KMS-11 (cell line): ENCODE measurements around the gene C13orf46.

ENCODE experiments used
- H2AFZ ChIP-seq: fragments of 200-600 bp; sonication (generic); 2 replicates; pipeline ENCODE4 v1.6.1; 2016; ENCODE audit warnings: antibody characterized with exemption, mixed run types, low read depth
- H3K27ac ChIP-seq: fragments of 200-600 bp; sonication (generic); 2 replicates; pipeline ENCODE4 v1.6.1; 2016; ENCODE audit warnings: mild to moderate bottlenecking, mixed run types
- H3K27me3 ChIP-seq: fragments of 200-600 bp; sonication (generic); 2 replicates; pipeline ENCODE4 v1.6.1; 2017; ENCODE audit warnings: mild to moderate bottlenecking, low read depth, mixed run types, moderate library complexity; ENCODE audit not compliant: insufficient read depth
- H3K36me3 ChIP-seq: fragments of 200-600 bp; sonication (generic); 2 replicates; pipeline ENCODE4 v1.6.1; 2017; ENCODE audit warnings: mild to moderate bottlenecking, mixed run types; ENCODE audit not compliant: insufficient read depth
- H3K4me1 ChIP-seq: fragments of 200-600 bp; sonication (generic); 2 replicates; pipeline ENCODE4 v1.6.1; 2016; ENCODE audit warnings: mild to moderate bottlenecking, low read depth, mixed run types; ENCODE audit not compliant: poor library complexity, severe bottlenecking
- H3K4me2 ChIP-seq: fragments of 200-600 bp; sonication (generic); 2 replicates; pipeline ENCODE4 v1.7.0; 2016; ENCODE audit warnings: mild to moderate bottlenecking, mixed run types
- H3K4me3 ChIP-seq: fragments of 200-600 bp; sonication (generic); IDR thresholded peaks from 2 replicates; pipeline ENCODE4 v1.6.1; 2017; ENCODE audit warnings: low read depth, low read length, mixed read lengths; ENCODE audit not compliant: insufficient read depth
- H3K79me2 ChIP-seq: fragments of 200-600 bp; sonication (generic); 2 replicates; pipeline ENCODE4 v1.6.1; 2016; ENCODE audit warnings: low read depth, mixed run types; ENCODE audit not compliant: insufficient read depth
- H3K9ac ChIP-seq: fragments of 200-600 bp; sonication (generic); 2 replicates; pipeline ENCODE4 v1.6.1; 2016; ENCODE audit warnings: mild to moderate bottlenecking, mixed run types
- H4K20me1 ChIP-seq: fragments of 200-600 bp; sonication (generic); 2 replicates; pipeline ENCODE4 v1.6.1; 2016; ENCODE audit warnings: mild to moderate bottlenecking, mixed run types; ENCODE audit not compliant: insufficient read depth
- CTCF ChIP-seq: fragments of 200-600 bp; sonication (generic); conservative IDR thresholded peaks from 2 replicates; pipeline ENCODE4 v1.6.1; 2017; ENCODE audit warnings: low read depth, mild to moderate bottlenecking, antibody characterized with exemption, low read length, moderate library complexity, mixed read lengths

C13orf46 gene

GRCh38 chr13:113942591-113943103 is 31.2 kb downstream of the C13orf46 start:
- Histone ChIP-seq H2AFZ (no peak overlapping the region), H3K4me1 (no peaks in the 10 kb centered on the region)
- no peak for TF ChIP-seq CTCF

GRCh38 chr13:113941571-113942191 is 32.2 kb downstream of the C13orf46 start:
- no peak overlapping the region for H2AFZ ChIP-seq
- peaks cover 12% of the 10 kb centered on the region; the same call in 1 of the 2 replicates for H3K27me3 ChIP-seq
- no peak overlapping the region for H3K9ac ChIP-seq
- H3K4me1 ChIP-seq: no peaks in the 10 kb centered on the region
- no peak overlapping the region for H3K4me2 ChIP-seq
- H3K79me2 ChIP-seq: no peaks in the 10 kb centered on the region
- no peaks in the 10 kb centered on the region for H3K36me3 ChIP-seq
- no peak overlapping the region for H3K27ac ChIP-seq
- no peaks in the 10 kb centered on the region for H4K20me1 ChIP-seq
- no peak for TF ChIP-seq CTCF
- no peak overlapping the region for H3K4me3 ChIP-seq

More at GRCh38 chr13:113942591-113943103, 31.2 kb downstream of the C13orf46 start:
- no peak overlapping the region for H3K4me3 ChIP-seq
- H3K4me2 ChIP-seq: no peak overlapping the region
- H4K20me1 ChIP-seq: no peaks in the 10 kb centered on the region
- H3K27ac ChIP-seq: no peak overlapping the region
- H3K79me2 ChIP-seq: no peaks in the 10 kb centered on the region
- peaks cover 11% of the 10 kb centered on the region; the same call in 1 of the 2 replicates for H3K27me3 ChIP-seq
- no peak overlapping the region for H3K9ac ChIP-seq
- H3K36me3 ChIP-seq: no peaks in the 10 kb centered on the region

GRCh38 chr13:113939944-113940297 is 34.0 kb downstream of the C13orf46 start:
- Histone ChIP-seq H3K27me3 (peaks cover 15% of the 10 kb centered on the region; the same call in 1 of the 2 replicates), H3K36me3 (no peaks in the 10 kb centered on the region), H3K9ac (no peak overlapping the region), H3K4me2 (no peak overlapping the region), H2AFZ (no peak overlapping the region), H3K4me3 (no peak overlapping the region), H4K20me1 (no peaks in the 10 kb centered on the region), H3K79me2 (no peaks in the 10 kb centered on the region), H3K4me1 (no peaks in the 10 kb centered on the region), H3K27ac (no peak overlapping the region)
- TF ChIP-seq CTCF: no peak

GRCh38 chr13:113939129-113939943 is 34.5 kb downstream of the C13orf46 start:
- Histone ChIP-seq H3K79me2 (no peaks in the 10 kb centered on the region), H4K20me1 (no peaks in the 10 kb centered on the region), H3K27ac (no peak overlapping the region), H3K9ac (no peak overlapping the region), H3K36me3 (no peaks in the 10 kb centered on the region), H3K4me2 (no peak overlapping the region), H3K27me3 (peaks cover 15% of the 10 kb centered on the region; the same call in 1 of the 2 replicates), H2AFZ (no peak overlapping the region), H3K4me1 (no peaks in the 10 kb centered on the region), H3K4me3 (no peak overlapping the region)
- no peak for TF ChIP-seq CTCF
